ENCODE measurements around the gene ROGDI.
A peak's percentile ranks its signal among the peaks of the same experiment; 100 is the strongest.
"Not testable (repeated sequence)": the region's sequence is repeated elsewhere in the genome, so short reads cannot be mapped to it uniquely, and the experiment has no call there.

Gene ROGDI

GRCh38 chr16:4790261-4790660, 12.2 kb downstream of the ROGDI start:
- no peak for DNase-seq

- no peak for DNase-seq
Observed at GRCh38 chr16:4788910-4789309, 13.5 kb downstream of the ROGDI start.

GRCh38 chr16:4788489-4788889, 13.9 kb downstream of the ROGDI start:
- DNase-seq: no peak

GRCh38 chr16:4787627-4788482, 14.6 kb downstream of the ROGDI start, which contains the start of gene SEPTIN12:
Gene SEPTIN12 (minus strand): TSS chr16:4788345. CDS start chr16:4787645, 700 bp downstream.
- DNase-seq: no peak

DNA sequence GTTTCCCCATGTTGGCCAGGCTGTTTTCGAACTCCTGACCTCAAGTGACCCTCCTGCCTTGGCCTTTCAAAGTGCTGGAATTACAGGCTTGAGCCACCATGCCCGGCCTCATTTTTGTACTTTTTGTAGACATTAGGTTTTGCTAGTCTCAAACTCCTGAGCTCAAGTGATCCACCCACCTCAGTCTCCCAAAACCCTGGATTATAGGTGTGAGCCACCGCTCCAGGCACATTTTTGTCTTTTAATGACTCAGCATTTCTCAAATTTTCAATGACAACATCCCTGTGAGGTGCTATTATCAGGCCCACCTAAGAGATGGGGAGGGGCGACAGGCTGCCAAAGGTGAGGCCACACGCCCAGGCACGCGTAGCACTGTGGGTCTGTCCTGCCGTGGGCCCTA, 15.4 kb downstream of the ROGDI start:
- no peak for DNase-seq

DNA sequence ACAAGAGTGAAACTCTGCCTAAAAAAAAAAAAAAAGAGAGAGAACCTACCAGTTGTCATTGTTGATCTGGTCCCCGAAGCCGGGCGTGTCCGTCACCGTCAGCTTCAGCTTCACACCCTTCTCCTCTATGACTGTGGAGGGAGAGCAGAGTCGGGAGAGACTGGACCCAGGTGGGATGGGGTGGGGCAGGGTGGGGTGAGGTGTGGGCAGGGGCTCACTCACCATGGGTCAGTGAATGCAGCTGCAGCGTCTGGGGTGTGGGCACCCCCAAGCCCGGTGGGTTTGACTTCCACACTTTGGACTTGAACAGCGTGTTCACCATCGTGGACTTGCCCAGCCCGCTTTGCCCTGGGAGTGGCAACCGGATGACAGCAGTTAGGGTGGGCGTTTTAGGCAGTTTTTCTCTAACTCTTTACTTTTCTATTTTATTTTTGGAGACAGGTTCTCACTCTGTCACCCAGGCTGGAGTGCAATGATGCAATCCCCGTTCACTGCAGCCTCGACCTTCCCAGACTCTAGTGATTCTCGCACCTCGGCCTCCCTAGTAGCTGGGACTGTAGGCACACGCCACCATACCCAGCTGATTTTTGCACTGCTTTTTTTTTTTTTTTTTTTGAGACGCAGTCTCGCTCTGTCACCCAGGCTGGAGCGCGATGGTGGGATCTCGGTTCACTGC, 16.5 kb downstream of the ROGDI start:
- no peak for DNase-seq

DNA sequence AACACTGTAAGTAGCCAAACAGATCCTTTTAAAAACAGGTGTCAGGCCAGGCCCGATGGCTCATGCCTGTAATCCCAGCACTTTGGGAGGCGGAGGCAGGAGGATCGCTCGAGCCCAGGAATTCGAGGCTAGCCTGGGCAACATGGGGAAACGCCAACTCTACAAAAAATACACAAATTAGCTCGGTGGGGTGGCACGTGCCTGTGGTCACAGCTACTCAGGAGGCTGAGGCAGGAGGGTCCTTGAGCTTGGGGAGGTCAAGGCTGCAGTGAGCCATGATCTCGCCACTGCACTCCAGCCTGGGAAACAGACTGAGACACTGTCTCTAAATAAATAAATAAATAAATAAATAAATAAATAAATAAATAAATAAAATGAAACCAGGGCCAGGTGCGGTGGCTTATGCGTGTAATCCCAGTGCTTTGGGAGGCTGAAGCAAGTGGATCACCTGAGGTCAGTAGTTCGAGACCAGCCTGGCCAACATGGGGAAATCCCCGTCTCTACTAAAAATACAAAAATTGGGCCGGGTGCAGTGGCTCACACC, 17.9 kb downstream of the ROGDI start:
- DNase-seq: not testable (repeated sequence)

GRCh38 chr16:4783951-4784336, 18.5 kb downstream of the ROGDI start:
- DNase-seq: no peak

- DNase-seq: no peak
Observed at GRCh38 chr16:4783251-4783950, 19.0 kb downstream of the ROGDI start.

DNA sequence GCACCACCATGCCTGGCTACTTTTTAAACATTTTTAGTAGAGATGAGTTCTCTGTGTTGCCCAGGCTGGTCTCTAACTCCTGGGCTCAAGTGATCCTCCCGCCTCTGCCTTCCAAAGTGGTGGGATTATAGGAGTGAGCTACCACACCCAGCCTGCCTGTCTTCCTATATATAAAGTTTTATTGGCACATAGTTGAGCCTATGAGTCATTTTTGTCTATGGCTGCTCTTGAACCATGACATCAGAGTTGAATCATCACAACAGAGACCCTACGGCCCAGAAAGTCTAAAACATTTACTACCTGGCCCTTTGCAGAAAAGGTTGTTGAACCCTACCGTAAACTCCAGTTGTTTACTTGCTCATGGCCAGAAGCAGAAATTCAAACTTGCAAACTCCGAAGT, 22.2 kb downstream of the ROGDI start:
- DNase-seq: no peak

DNA sequence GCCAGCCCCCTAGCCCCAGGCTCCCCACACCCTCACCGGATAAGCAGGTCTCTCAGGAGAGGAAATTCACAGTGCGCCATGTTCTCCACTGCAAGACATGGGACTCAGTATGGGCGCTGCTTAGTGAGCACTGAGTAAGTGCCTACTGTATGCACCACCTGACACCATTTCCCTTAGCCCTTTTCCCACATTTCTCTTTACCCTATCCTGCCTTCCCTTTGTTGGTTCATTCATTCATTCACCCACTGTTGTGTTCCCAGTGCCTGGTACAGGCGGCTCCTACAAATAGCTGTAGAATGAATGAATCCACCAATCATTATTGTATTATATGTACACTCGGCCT, 24.4 kb downstream of the ROGDI start:
- no peak for DNase-seq

DNA sequence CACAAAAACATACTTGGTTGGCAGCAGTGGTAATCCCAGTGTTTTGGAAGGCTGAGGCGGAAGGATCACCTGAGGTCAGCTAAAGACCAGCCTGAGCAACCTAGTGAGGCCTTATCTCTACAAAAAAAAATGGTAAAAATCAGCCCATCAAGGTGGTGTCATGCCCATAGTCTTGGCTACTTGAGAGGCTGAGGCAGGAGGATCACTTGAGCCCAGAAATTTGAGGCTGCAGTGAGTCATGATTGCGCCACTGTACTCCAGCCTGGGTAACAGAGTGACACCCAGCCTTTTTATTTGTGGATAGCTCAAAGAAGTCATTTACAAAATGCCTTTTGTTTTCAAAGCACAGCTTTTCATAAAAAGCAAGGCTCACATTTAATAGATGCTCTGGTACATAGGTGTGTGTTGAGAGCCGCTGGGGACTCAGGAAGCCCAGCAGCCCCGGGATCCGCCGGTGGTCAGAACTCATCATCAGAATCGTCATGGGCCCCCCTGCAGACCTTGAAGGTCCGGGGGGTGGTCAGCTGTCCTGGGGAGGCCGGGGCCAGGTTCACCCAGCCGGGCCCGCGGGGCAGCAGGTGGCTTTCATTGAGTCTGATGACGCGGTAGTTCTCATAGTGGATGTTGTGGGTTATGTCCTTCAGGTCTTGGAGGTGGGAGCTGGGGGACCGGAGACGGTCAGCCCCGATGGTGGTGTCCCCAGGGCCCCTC, 24.9 kb downstream of the ROGDI start:
- no peak for DNase-seq

DNA sequence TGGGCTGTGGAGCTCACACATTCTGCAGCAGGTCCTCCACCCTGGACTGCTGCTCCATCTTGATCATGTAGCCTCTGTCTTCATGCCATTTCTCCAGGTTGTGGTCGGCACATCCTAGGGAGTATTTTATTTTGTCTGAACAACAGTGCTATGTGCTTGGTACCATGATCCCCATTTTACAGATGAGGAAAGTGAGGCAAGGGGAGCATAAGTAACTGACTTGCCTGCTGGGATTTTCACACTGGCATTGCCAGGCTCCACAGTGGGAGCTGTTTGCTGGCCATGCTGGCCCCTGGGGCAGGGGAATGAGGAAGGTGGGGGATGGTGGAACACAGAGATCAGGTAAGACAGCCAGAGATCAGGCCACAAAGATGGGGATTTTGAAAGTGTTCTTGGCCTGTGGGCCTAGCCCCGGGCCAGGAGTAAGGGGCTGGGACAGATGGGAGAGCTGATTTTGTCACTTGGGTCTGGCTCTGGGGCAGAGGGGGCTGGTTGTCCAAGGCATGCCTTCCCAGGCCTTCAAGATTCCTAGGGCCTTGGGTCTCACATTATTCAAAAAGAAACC, 26.2 kb downstream of the ROGDI start:
- DNase-seq: no peak

DNA sequence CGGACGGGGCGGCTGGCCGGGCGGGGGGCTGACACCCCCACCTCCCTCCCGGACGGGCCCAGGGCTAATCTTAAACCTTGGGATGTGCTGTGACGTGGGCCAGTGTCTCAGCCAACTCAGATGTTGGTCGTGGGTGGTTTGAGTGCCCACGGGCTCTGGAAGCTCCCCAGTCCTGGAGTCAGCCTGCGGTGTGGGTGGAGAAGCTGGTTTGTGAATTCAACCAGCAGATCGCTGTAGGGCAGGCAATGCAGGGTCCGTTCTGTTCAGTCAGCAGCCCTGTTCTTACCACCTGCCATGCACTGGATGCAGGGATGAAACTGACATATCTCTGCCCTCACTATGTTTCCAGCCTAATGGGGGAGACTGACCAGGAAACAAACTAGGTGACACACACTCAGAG, 27.4 kb downstream of the ROGDI start:
- no peak for DNase-seq

DNA sequence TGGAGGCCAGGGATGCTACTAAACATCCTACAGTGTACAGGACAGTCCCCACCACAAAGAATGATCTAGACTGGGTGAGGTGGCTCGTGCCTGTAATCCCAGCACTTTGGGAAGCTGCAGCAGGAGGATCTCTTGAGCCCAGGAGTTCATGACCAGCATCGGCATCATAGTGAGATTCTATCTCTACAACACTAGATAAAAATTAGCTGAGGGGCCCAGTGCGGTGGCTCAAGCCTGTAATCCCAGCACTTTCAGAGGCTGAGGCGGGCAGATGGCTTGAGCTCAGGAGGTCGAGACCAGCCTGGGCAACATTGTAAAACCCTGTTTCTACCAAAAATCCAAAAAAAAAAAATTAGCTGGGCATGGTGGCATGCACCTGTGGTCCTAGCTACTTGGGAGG, 30.1 kb downstream of the ROGDI start:
- DNase-seq: no peak

DNA sequence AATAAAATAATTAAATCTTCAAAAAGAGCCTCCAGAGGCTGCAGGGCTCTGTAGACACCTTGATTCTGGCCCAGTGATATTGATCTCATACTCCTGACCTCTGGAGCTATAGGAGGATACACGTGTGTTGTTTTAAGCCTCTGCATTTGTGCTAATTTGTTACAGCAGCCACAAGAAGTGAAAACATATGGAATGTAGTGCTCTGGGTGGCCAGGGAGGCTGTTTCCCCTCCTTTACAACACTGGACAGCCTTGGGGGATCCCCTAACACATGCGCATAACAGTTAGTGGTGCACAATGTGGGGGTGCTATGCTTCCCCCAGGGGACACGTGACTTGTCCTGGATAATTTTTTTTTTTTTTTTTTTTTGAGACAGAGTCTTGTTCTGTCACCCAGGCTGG, 30.8 kb downstream of the ROGDI start:
- DNase-seq: no peak

GRCh38 chr16:4769306-4769638, 33.2 kb downstream of the ROGDI start:
- DNase-seq: no peak

DNA sequence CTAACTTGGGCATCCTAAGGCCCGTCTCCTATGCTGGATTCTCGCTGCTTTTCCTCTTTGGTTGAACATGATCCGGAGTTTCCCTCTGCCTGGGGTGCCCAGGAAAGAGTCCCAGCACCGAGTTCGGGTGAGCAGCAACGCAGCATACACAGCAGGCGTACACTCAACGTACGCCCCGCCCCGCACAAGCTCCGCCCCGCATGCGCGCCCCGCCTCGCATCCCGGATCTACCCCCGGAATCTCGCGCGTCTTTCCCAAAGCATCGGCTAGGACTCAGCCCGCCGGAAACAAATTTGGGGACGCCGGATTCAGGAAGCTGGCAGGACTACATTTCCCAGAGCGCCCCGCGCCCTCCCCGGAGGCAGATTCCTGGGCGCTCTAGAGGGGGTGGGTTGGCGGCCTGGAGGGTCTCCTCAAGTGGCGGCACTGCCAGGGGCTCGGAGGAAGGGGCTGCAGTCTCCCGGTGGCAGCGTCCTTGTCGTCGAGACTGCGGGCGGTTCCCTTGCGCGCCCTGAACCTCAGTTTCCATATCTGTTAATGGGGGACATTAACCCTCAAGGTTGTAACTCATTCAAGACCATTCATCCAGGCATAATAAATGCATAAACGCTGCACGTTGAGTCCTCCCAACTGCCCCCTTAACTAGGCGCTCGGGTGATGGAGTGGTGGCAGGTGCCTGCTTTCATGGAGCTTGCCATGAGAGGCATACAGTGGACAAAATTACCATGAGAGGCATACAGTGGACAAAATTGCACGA, 33.7 kb downstream of the ROGDI start:
- DNase-seq: peak; percentile 89

DNA sequence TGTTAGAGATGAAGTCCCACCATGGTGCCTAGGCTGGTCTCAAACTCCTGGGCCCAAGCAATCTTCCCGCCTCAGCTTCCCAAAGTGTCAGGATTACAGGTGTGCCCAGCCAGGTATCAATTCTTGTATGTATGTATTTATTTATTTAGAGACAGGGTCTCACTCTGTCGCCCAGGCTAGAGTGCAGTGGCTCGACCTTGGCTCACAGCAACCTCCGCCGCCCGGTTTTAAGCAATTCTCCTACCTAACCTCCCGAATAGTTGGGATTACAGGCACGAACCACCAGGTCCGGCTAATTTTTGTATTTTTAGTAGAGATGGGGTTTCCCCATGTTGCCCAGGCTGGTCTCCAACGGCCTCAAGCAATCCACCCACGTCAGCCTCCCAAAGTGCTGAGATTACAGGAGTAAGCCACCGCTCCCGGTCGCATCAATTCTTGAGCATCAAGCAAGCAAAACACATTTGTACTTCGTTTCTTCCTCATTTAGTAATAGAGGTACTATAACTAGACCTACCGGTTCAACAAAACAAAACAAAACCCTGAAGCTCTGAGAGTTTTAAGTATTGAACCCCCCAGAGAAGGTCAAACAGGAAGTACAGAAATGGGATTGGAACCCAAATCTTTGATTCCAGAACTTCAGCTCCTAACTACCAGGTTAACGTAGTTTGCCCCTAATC, 34.4 kb downstream of the ROGDI start:
- no peak for DNase-seq

DNA sequence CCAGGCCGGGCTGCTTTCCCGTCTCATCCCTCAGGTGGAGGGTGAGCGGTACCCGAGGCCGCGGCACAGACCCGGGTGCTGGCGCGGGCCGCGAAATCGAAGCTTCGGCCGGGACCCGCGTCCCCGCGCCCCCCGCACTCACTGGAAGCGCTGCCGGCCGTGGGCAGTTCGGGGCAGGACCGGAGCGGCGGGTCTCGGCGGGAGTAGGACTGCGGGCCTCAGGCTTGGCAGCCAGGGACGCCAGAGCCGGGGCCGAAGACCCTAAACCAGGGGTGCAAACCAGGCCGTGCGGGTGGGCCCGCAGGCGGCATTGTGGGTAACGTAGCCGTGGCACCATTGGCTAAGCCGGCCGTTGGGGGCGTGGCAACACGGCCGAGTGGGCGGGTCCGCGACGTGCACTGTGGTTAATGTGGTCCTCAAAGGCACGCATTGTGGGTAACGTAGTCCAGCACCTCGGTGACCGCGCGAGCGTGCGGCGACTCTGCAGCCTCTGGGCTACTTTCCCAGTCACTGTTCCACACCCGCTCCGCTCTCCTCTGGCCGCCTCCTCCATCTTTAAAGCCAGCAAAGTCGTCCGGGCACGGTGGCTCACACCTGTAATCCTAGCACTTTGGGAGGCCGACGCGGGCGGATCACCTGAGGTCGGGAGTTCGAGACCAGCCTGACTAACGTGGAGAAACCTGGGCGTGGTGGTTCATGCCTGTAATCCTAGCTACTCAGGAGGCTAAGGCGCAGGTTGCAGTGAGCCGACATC, 35.4 kb downstream of the ROGDI start, which contains the start of gene ZNF500:
Gene ZNF500 (minus strand): TSS at position 288 of the 754 bp plus-strand sequence. CDS start 1,184 bp downstream, outside the sequence.
- peak; percentile 98 for DNase-seq
